Skin of body (tissue), 1 donor: ENCODE data around the gene CTCFL. TPM values are rescaled to one million over a fixed set of nuclear protein-coding genes. Genes with fewer than 3 reads are reported as not detected.

Source experiments
- total RNA-seq: library from RNA; depleted of rRNA; stranded (reverse); fragments of >200 nt; gene quantifications from one replicate; pipeline ENCODE4 v1.2.3, GENCODE V29; 2014

CTCFL gene
- total RNA-seq, 1 donor from 2014 or later, result 0.10 TPM

Other genes starting within 250 kb of the CTCFL start
- not detected for gene SPO11, start 195.3 kb downstream of the CTCFL start, total RNA-seq
- gene RAE1, start 173.9 kb downstream of the CTCFL start, total RNA-seq, result 19.7 TPM
- 28.5 TPM for gene RBM38, start 133.7 kb downstream of the CTCFL start, total RNA-seq
- gene PCK1, start 36.0 kb upstream of the CTCFL start, total RNA-seq, result 51.4 TPM
- 1.5 TPM for gene ZBP1, start 95.3 kb upstream of the CTCFL start, total RNA-seq
- 11.7 TPM for gene PMEPA1, start 184.9 kb upstream of the CTCFL start, total RNA-seq